Stimulated activated CD8-positive, alpha-beta memory T cell treated with anti-CD3 and anti-CD28 coated beads, Interleukin-4, amount 100 ng/mL, for 1 hour (primary cell): ENCODE results near the gene YIF1B.
A peak's percentile ranks its signal among the peaks of the same experiment; 100 is the strongest.

Source experiments
- DNase-seq, 2 donors: peaks; one replicate each; pipeline ENCODE4 v3.0.0-alpha.2; 2020; ENCODE audit warnings: low read depth in 2 of 2, low spot score in 1 of 2

The YIF1B gene

GRCh38 chr19:38335949-38336637, 20.3 kb upstream of the YIF1B start:
- DNase-seq = peak; percentile 82 to 90

GRCh38 chr19:38333245-38333644, 17.5 kb upstream of the YIF1B start:
- no peak for DNase-seq

GRCh38 chr19:38331728-38332127, 16.0 kb upstream of the YIF1B start:
- DNase-seq = no peak

- DNase-seq = no peak
Observed at GRCh38 chr19:38329651-38330050, 13.9 kb upstream of the YIF1B start.

- DNase-seq = no peak
Observed at GRCh38 chr19:38326591-38326990, 10.8 kb upstream of the YIF1B start.

- DNase-seq = no peak
Observed at GRCh38 chr19:38324431-38324830, 8.7 kb upstream of the YIF1B start.

- no peak for DNase-seq
Observed at GRCh38 chr19:38323291-38323690, 7.5 kb upstream of the YIF1B start.

- DNase-seq = no peak
Observed at GRCh38 chr19:38321646-38322196, 6.0 kb upstream of the YIF1B start.

GRCh38 chr19:38320969-38321339, 5.2 kb upstream of the YIF1B start:
- no peak for DNase-seq

- no peak for DNase-seq
Observed at GRCh38 chr19:38319421-38320258, 3.9 kb upstream of the YIF1B start, which contains the start of gene KCNK6. KCNK6 (plus strand) TSS chr19:38319845; CDS start chr19:38319951, 106 bp downstream.

GRCh38 chr19:38318660-38319059, 2.9 kb upstream of the YIF1B start:
- DNase-seq = no peak

GRCh38 chr19:38317104-38317612, 1.4 kb upstream of the YIF1B start:
- DNase-seq = no peak

- DNase-seq = no peak
Observed at GRCh38 chr19:38316477-38317067, 825 bp upstream of the YIF1B start.

GRCh38 chr19:38310986-38311385, 4.8 kb downstream of the YIF1B start:
- DNase-seq = no peak

- DNase-seq = no peak
Observed at GRCh38 chr19:38310279-38310670, 5.5 kb downstream of the YIF1B start.

- DNase-seq = no peak
Observed at GRCh38 chr19:38309615-38310278, 6.0 kb downstream of the YIF1B start.

GRCh38 chr19:38308926-38309614, 6.7 kb downstream of the YIF1B start:
- DNase-seq = no peak

GRCh38 chr19:38308006-38308766, 7.6 kb downstream of the YIF1B start:
- DNase-seq = no peak

- no peak for DNase-seq
Observed at GRCh38 chr19:38307597-38307996, 8.2 kb downstream of the YIF1B start.

- no peak for DNase-seq
Observed at GRCh38 chr19:38307076-38307475, 8.7 kb downstream of the YIF1B start.
